ENCODE measurements around the gene OLFML3. TPM values are rescaled to one million over a fixed set of nuclear protein-coding genes. Genes with fewer than 3 reads are reported as not detected.

Gene OLFML3
- total and polyA plus RNA-seq, 5 donors from 2014 or later = 0.64 TPM; not detected in 4

- H3K27me3 Mint-ChIP-seq = no peaks in the 10 kb centered on the region
Measured at GRCh38 chr1:113950908-113951307, 28.4 kb upstream of the OLFML3 start.

DNA sequence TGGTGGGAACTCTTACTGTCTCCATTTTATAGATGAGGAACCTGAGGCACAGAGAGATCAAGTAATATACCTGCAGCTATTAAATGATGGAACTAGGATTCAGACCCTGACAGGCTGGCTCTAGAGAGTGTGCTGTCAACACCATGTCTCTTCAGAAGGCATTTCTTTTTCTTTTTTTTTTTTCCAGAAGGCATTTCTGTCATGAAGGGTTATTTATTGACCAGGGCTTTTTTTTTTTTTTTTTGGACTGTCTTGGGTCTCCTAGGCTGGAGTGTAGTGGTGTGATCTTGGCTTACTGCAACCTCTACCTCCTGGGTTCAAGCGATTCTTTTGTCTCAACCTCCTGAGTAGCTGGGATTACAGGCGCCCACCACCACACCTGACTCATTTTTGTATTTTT lies 27.6 kb upstream of the OLFML3 start:
- Mint-ChIP-seq H3K9me3 (no peaks in the 10 kb centered on the region), H3K4me1 (peaks cover 37 to 77% (median 57%) of the 10 kb centered on the region in 4 donors), H3K36me3 (peaks cover 23% of the 10 kb centered on the region), H3K4me3 (peak overlapping the region in 1 of 4 donors; percentile 32), H3K27ac (peak overlapping the region; percentile 3 to 68 (median 43)), H3K27me3 (no peaks in the 10 kb centered on the region)
- Histone ChIP-seq H3K27ac (ENCODE audit: insufficient read depth, low read length, poor library complexity, severe bottlenecking) (no peak overlapping the region), H3K4me3 (ENCODE audit: low read depth, low read length) (no peak overlapping the region), H3K27me3 (ENCODE audit: control insufficient read depth, insufficient read depth, low read length) (no peaks in the 10 kb centered on the region), H3K9me3 (ENCODE audit: control insufficient read depth in 2 of 2, low read length in 2 of 2) (no peaks in the 10 kb centered on the region), H3K36me3 (ENCODE audit: control insufficient read depth, insufficient read depth, low read length) (peaks cover 29% of the 10 kb centered on the region), H3K4me1 (ENCODE audit: control insufficient read depth, insufficient read depth, low read length, poor library complexity, severe bottlenecking) (peaks cover 28% of the 10 kb centered on the region)
- ATAC-seq (ENCODE audit: low read depth in 2 of 2) = no peak
- DNase-seq = no peak

More at GRCh38 chr1:113950908-113951307, 28.4 kb upstream of the OLFML3 start:
- Mint-ChIP-seq H3K4me3 (no peak overlapping the region), H3K27ac (peak overlapping the region in 1 of 3 donors; percentile 93), H3K9me3 (no peaks in the 10 kb centered on the region), H3K36me3 (peaks cover 19% of the 10 kb centered on the region), H3K4me1 (peaks cover 36 to 85% (median 62%) of the 10 kb centered on the region in 4 donors)
- DNase-seq (no peak), ATAC-seq (ENCODE audit: low read depth in 2 of 2) (no peak)
- H3K27ac ChIP-seq (ENCODE audit: insufficient read depth, low read length, poor library complexity, severe bottlenecking) = peak overlapping the region; percentile 49
- H3K4me3 ChIP-seq (ENCODE audit: low read depth, low read length) = no peak overlapping the region
- H3K9me3 ChIP-seq (ENCODE audit: control insufficient read depth in 2 of 2, low read length in 2 of 2) = no peaks in the 10 kb centered on the region
- H3K36me3 ChIP-seq (ENCODE audit: control insufficient read depth, insufficient read depth, low read length) = peaks cover 22% of the 10 kb centered on the region
- peaks cover 37% of the 10 kb centered on the region for H3K4me1 ChIP-seq (ENCODE audit: control insufficient read depth, insufficient read depth, low read length, poor library complexity, severe bottlenecking)
- no peaks in the 10 kb centered on the region for H3K27me3 ChIP-seq (ENCODE audit: control insufficient read depth, insufficient read depth, low read length)

- no peak for DNase-seq
- H3K36me3 Mint-ChIP-seq = peaks cover 56% of the 10 kb centered on the region
- no peaks in the 10 kb centered on the region for H3K9me3 Mint-ChIP-seq
- no peak overlapping the region for H3K4me3 ChIP-seq (ENCODE audit: low read depth, low read length)
- H3K9me3 ChIP-seq (ENCODE audit: control insufficient read depth in 2 of 2, low read length in 2 of 2) = no peaks in the 10 kb centered on the region
- H3K27ac Mint-ChIP-seq = peak overlapping the region in 1 of 3 donors; percentile 28
- H3K36me3 ChIP-seq (ENCODE audit: control insufficient read depth, insufficient read depth, low read length) = peaks cover 85% of the 10 kb centered on the region
- H3K4me1 ChIP-seq (ENCODE audit: control insufficient read depth, insufficient read depth, low read length, poor library complexity, severe bottlenecking) = no peaks in the 10 kb centered on the region
- no peak for ATAC-seq (ENCODE audit: low read depth in 2 of 2)
- peaks cover 18 to 34% (median 28%) of the 10 kb centered on the region in 4 donors for H3K4me1 Mint-ChIP-seq
- no peak overlapping the region for H3K4me3 Mint-ChIP-seq
- H3K27me3 Mint-ChIP-seq = no peaks in the 10 kb centered on the region
- H3K27ac ChIP-seq (ENCODE audit: insufficient read depth, low read length, poor library complexity, severe bottlenecking) = no peak overlapping the region
- no peaks in the 10 kb centered on the region for H3K27me3 ChIP-seq (ENCODE audit: control insufficient read depth, insufficient read depth, low read length)
Measured at GRCh38 chr1:113957984-113958383, 21.3 kb upstream of the OLFML3 start.

GRCh38 chr1:113958691-113959090 lies 20.6 kb upstream of the OLFML3 start:
- H3K27ac Mint-ChIP-seq = no peak overlapping the region
- no peak overlapping the region for H3K4me3 Mint-ChIP-seq
- Histone ChIP-seq H3K27ac (ENCODE audit: insufficient read depth, low read length, poor library complexity, severe bottlenecking) (no peak overlapping the region), H3K4me3 (ENCODE audit: low read depth, low read length) (no peak overlapping the region), H3K4me1 (ENCODE audit: control insufficient read depth, insufficient read depth, low read length, poor library complexity, severe bottlenecking) (no peaks in the 10 kb centered on the region), H3K27me3 (ENCODE audit: control insufficient read depth, insufficient read depth, low read length) (no peaks in the 10 kb centered on the region), H3K36me3 (ENCODE audit: control insufficient read depth, insufficient read depth, low read length) (peaks cover 87% of the 10 kb centered on the region), H3K9me3 (ENCODE audit: control insufficient read depth in 2 of 2, low read length in 2 of 2) (no peaks in the 10 kb centered on the region)
- DNase-seq (no peak), ATAC-seq (ENCODE audit: low read depth in 2 of 2) (no peak)
- no peaks in the 10 kb centered on the region for H3K27me3 Mint-ChIP-seq
- H3K9me3 Mint-ChIP-seq = no peaks in the 10 kb centered on the region
- peaks cover 60% of the 10 kb centered on the region for H3K36me3 Mint-ChIP-seq
- H3K4me1 Mint-ChIP-seq = peaks cover 23 to 41% (median 30%) of the 10 kb centered on the region in 4 donors

GRCh38 chr1:113963281-113963906 lies 15.9 kb upstream of the OLFML3 start:
- DNase-seq = peak in 2 of 3 donors; percentile 35 to 40
- Histone ChIP-seq H3K4me3 (ENCODE audit: low read depth, low read length) (no peak overlapping the region), H3K36me3 (ENCODE audit: control insufficient read depth, insufficient read depth, low read length) (peaks cover 93% of the 10 kb centered on the region), H3K9me3 (ENCODE audit: control insufficient read depth in 2 of 2, low read length in 2 of 2) (no peaks in the 10 kb centered on the region), H3K27me3 (ENCODE audit: control insufficient read depth, insufficient read depth, low read length) (no peaks in the 10 kb centered on the region), H3K4me1 (ENCODE audit: control insufficient read depth, insufficient read depth, low read length, poor library complexity, severe bottlenecking) (no peaks in the 10 kb centered on the region), H3K27ac (ENCODE audit: insufficient read depth, low read length, poor library complexity, severe bottlenecking) (no peak overlapping the region)
- Mint-ChIP-seq H3K27ac (peak overlapping the region; percentile 76 to 87 (median 84)), H3K4me3 (peak overlapping the region in 1 of 4 donors; percentile 27), H3K4me1 (peaks cover 14 to 17% (median 16%) of the 10 kb centered on the region in 4 donors), H3K36me3 (peaks cover 59% of the 10 kb centered on the region), H3K9me3 (no peaks in the 10 kb centered on the region), H3K27me3 (no peaks in the 10 kb centered on the region)
- ATAC-seq (ENCODE audit: low read depth in 2 of 2) = peak in 1 of 2 donors; percentile 34

GRCh38 chr1:113965703-113966412 lies 13.4 kb upstream of the OLFML3 start:
- Mint-ChIP-seq H3K4me1 (peaks cover 10 to 15% (median 13%) of the 10 kb centered on the region in 4 donors), H3K9me3 (no peaks in the 10 kb centered on the region), H3K36me3 (peaks cover 68% of the 10 kb centered on the region), H3K4me3 (no peak overlapping the region), H3K27ac (peak overlapping the region in 1 of 3 donors; percentile 49), H3K27me3 (no peaks in the 10 kb centered on the region)
- no peaks in the 10 kb centered on the region for H3K27me3 ChIP-seq (ENCODE audit: control insufficient read depth, insufficient read depth, low read length)
- no peaks in the 10 kb centered on the region for H3K9me3 ChIP-seq (ENCODE audit: control insufficient read depth in 2 of 2, low read length in 2 of 2)
- DNase-seq (no peak), ATAC-seq (ENCODE audit: low read depth in 2 of 2) (no peak)
- H3K36me3 ChIP-seq (ENCODE audit: control insufficient read depth, insufficient read depth, low read length) = peaks cover 95% of the 10 kb centered on the region
- H3K27ac ChIP-seq (ENCODE audit: insufficient read depth, low read length, poor library complexity, severe bottlenecking) = no peak overlapping the region
- no peak overlapping the region for H3K4me3 ChIP-seq (ENCODE audit: low read depth, low read length)
- H3K4me1 ChIP-seq (ENCODE audit: control insufficient read depth, insufficient read depth, low read length, poor library complexity, severe bottlenecking) = no peaks in the 10 kb centered on the region

GRCh38 chr1:113972954-113973353 lies 6.3 kb upstream of the OLFML3 start:
- Histone ChIP-seq H3K4me1 (ENCODE audit: control insufficient read depth, insufficient read depth, low read length, poor library complexity, severe bottlenecking) (no peaks in the 10 kb centered on the region), H3K36me3 (ENCODE audit: control insufficient read depth, insufficient read depth, low read length) (peaks cover 80% of the 10 kb centered on the region), H3K27me3 (ENCODE audit: control insufficient read depth, insufficient read depth, low read length) (no peaks in the 10 kb centered on the region), H3K9me3 (ENCODE audit: control insufficient read depth in 2 of 2, low read length in 2 of 2) (no peaks in the 10 kb centered on the region), H3K4me3 (ENCODE audit: low read depth, low read length) (no peak overlapping the region), H3K27ac (ENCODE audit: insufficient read depth, low read length, poor library complexity, severe bottlenecking) (no peak overlapping the region)
- no peak for ATAC-seq (ENCODE audit: low read depth in 2 of 2)
- peaks cover 61% of the 10 kb centered on the region for H3K36me3 Mint-ChIP-seq
- H3K27ac Mint-ChIP-seq = peak overlapping the region in 2 of 3 donors; percentile 7 to 79
- H3K9me3 Mint-ChIP-seq = no peaks in the 10 kb centered on the region
- H3K27me3 Mint-ChIP-seq = no peaks in the 10 kb centered on the region
- DNase-seq = no peak
- H3K4me1 Mint-ChIP-seq = peaks cover 8 to 36% (median 22%) of the 10 kb centered on the region in 4 donors
- H3K4me3 Mint-ChIP-seq = no peak overlapping the region

Data from CD4-positive, CD25-positive, alpha-beta regulatory T cell (primary cell).